Loucy (cell line): Measurements from ENCODE around the gene GMIP.

Experiments
- CTCF ChIP-seq: fragments of 200-600 bp; sonication (generic); conservative IDR thresholded peaks from 2 replicates; pipeline ENCODE4 v1.5.1; 2014; ENCODE audit warnings: mild to moderate bottlenecking, antibody characterized with exemption, low read length
- EZH2phosphoT487 ChIP-seq: fragments of 200-600 bp; IDR thresholded peaks from 2 replicates; pipeline ENCODE4 v1.6.1; 2018; ENCODE audit warnings: antibody characterized with exemption, mild to moderate bottlenecking, moderate library complexity, borderline replicate concordance

GRCh38 chr19:19597809-19598306, 45.6 kb downstream of the GMIP start:
- no peak for TF ChIP-seq CTCF
- TF ChIP-seq EZH2phosphoT487: no peak
